HL-60/S4 treated with retinoic acid at 250 ng/mL for 4 days and 3 days (cell line): ENCODE measurements around the gene KLK12.

ENCODE experiments used
- in situ Hi-C: fragments of 300-500 bp; cut with MboI; formaldehyde crosslinking; loops from 2 replicates; pipeline ENCODE4 v1.7.0; 2022; ENCODE audit warnings: low sequenced_read_pairs

The KLK12 gene, protein sequence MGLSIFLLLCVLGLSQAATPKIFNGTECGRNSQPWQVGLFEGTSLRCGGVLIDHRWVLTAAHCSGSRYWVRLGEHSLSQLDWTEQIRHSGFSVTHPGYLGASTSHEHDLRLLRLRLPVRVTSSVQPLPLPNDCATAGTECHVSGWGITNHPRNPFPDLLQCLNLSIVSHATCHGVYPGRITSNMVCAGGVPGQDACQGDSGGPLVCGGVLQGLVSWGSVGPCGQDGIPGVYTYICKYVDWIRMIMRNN

DNA sequence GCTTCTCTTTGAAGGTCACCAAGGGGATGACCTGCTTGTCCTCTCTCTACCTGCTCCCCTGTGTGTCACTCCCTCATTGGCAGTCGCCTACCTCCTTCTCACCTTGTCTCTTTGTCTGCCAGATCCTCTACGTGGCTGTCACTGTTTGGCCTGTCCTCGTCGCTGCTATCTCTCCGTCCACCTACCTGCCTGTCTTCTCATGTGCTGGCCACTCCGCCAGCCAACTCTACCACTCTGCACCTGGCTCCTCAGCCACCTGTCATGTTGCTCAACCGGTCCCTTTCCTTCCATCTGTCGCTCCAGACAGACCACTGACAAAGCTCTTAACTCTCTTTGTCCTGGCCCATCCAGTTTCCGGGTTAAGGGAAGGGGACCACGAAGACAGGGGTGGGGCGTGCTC lies at the start of gene KLK12:
Gene KLK12, minus strand, starts transcription at position 299 of the 400 bp plus-strand sequence. CDS start 381 bp downstream, outside the sequence.
- in situ Hi-C loops, result no loop called here

GRCh38 chr19:51084505-51084904 lies 49.7 kb upstream of the KLK12 start:
- in situ Hi-C loops, result no loop called here

DNA sequence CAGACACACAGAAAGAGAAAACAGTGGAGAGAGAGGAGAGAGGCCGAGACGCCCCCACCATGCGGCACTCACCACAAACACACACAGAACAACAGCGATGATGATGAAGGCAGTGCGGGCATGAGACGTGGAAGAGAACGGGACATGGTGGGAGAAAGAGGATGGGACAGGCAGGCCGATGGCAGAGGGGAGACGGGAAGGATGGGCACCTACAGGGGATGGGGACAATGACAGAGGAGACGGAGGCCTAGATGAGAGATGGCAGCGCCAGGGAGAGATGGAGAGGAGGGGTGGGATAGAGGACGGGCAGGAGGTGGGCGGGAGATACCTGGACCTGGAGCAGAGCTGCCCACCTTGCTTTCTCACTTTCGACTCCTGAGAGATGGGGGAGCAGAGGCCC lies 49.0 kb upstream of the KLK12 start:
- in situ Hi-C loops, result no loop called here

- in situ Hi-C loops, result no loop called here
Observed at GRCh38 chr19:51083181-51083580, 48.4 kb upstream of the KLK12 start.

DNA sequence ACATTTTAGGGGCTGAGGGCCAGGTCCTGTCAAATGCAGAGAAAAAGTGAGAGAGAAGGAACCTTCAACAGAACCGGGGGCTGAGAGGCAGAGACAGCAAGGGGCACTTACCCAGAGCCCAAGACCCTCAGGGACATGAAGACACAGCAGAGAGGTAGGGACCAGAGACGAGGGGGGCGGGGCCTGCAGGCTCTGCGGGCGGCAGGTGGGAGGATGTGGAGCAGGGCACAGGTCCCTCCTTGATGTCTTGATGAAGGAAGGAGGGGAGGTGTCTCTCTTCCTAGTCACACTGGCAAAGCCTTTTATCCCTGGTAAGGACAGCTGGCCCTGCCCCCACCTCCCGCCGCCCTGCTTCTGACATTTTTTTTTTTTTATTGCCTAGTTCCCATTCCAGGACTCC lies 47.8 kb upstream of the KLK12 start, which contains the start of gene KLK14:
Gene KLK14, minus strand, starts transcription at position 277 of the 400 bp plus-strand sequence. Its CDS starts 273 bp downstream, at position 4.
- in situ Hi-C loops, result no loop called here

- in situ Hi-C loops, result no loop called here
Observed at GRCh38 chr19:51081476-51081875, 46.7 kb upstream of the KLK12 start.

- in situ Hi-C loops, result no loop called here
Observed at GRCh38 chr19:51079481-51080110, 44.8 kb upstream of the KLK12 start.

DNA sequence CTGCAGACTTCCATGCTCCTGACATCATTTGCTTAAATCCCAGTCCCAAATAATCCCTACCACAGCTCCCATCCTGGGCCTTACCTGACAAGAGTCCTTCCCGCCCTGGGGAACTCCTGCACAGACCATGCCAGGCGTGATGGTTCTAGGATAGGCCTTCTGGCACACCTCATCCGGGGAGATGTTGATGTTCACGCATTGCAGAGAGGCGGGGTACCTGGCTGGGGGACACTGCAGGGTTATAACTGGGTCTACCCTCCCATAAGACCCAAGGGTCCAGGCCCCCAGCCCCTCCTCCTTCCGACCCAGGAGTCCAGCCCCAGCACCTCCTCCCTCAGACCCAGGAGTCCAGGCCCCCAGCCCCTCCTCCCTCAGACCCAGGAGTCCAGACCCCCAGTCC lies 43.9 kb upstream of the KLK12 start:
- in situ Hi-C loops, result no loop called here

- in situ Hi-C loops, result no loop called here
Observed at GRCh38 chr19:51078104-51078503, 43.3 kb upstream of the KLK12 start.

GRCh38 chr19:51076631-51077213 lies 41.9 kb upstream of the KLK12 start:
- in situ Hi-C loops, result no loop called here

GRCh38 chr19:51075998-51076397 lies 41.2 kb upstream of the KLK12 start:
- in situ Hi-C loops, result no loop called here

- in situ Hi-C loops, result no loop called here
Observed at GRCh38 chr19:51071095-51071405, 36.2 kb upstream of the KLK12 start.

GRCh38 chr19:51070334-51071094 lies 35.7 kb upstream of the KLK12 start:
- in situ Hi-C loops, result no loop called here

DNA sequence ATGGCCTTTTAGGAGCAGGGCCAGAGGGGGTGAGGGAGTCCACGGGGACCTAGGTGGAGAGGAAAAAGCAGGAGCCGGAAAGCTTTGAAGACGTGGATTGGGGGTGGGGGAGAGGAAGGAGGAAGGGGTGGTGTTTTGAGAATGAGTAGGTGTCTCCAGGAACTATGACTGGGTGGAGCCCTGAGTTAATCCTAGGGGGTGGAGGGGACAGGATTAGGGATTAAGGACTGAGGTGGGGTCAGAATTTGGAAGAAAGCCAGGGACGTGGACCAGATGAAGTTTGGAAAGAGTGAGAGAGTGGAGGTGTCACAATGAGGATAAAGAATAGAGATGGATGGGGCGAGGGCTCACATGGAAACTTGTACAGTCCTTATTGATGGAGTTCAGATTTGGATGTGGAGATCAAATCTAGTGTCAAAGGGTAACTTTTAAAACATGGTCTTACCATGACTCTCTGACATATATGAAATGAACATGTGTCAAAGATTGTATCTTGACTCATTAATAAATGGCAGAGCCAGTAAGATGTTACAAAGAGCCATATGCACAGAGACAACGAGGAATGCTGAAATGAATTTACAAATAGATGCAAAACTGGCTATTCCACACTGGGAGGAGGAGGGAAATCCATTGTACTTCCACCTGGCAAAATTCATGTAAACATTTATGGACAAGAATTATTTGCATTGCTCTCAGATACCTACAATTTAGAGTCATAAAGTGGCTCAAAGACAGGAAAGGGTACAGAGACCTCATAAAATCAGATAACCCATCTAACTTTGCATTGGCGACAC lies 31.8 kb upstream of the KLK12 start:
- in situ Hi-C loops, result no loop called here

- in situ Hi-C loops, result no loop called here
Observed at GRCh38 chr19:51065221-51065960, 30.6 kb upstream of the KLK12 start.

DNA sequence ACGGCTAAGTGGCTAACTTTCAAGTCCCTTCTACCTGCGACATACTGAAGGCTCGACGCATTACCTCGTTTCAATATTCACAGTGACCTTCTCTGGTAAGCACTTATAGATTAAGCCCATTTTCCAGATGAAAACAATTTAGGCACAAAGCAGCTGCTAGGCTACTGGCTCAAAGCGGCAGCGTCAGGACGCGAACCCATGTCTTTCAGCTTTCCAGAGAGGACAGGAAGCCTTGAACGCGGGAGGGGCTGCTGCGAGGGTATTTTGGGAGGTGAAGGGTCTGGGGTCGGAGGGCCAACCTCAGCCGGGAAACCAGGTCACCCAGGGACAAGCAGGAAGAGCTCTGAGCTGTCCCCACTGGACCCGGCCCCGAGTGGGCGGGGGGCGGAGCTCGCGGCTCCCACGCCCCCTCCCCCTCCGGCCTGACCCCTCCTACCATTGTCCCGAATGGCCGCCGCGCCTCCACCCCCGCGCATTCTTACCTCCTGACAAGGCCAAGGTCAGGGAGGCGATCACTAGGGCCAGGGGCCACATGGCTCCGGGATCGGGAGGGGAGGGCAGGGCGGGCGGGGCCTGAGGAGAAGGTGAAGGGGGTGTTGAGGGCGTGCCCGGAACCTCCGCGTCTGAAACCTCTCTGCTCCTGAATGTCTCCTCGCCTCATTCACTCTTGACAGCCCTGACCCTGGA lies 29.9 kb upstream of the KLK12 start, which contains the start of gene KLK13:
Gene KLK13, minus strand, starts transcription at position 559 of the 687 bp plus-strand sequence. Its CDS starts 25 bp downstream, at position 534.
- in situ Hi-C loops, result no loop called here

DNA sequence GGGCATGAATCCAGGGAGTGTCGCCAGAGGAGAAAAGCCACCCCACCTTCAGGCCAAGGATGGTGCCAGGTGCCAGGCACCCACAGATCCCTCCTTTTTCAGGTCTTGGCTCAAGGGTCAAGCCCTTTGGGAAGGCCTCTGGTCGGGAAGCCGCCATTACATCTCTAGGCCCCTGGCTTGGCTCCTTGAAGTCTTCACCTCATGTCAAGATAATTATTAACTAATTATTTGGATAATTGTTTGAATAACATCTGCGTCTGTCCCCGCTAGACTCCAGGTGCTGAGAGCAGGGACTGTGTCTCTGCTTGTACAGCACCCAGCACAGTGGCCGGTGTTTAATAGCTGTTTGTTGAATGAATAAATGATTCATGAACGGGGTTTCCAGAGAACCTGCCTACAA lies 28.9 kb upstream of the KLK12 start:
- in situ Hi-C loops, result no loop called here

DNA sequence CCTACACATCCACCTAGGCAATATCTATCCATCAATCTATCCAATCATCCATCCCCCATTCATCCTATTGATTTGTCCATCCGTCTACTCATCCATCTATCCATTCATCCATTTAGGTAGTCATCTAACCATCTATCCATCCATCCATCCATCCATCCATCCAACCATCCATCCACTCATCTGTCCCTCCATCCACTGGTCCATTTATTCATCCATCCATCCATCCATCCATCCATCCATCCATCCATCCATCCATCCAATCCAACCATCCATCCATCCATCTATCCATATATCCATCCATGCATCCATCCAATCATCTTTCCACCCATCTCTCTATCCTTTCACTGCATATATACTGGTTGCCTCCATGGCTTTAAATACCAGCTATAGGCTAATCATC lies 26.2 kb upstream of the KLK12 start:
- in situ Hi-C loops, result no loop called here

DNA sequence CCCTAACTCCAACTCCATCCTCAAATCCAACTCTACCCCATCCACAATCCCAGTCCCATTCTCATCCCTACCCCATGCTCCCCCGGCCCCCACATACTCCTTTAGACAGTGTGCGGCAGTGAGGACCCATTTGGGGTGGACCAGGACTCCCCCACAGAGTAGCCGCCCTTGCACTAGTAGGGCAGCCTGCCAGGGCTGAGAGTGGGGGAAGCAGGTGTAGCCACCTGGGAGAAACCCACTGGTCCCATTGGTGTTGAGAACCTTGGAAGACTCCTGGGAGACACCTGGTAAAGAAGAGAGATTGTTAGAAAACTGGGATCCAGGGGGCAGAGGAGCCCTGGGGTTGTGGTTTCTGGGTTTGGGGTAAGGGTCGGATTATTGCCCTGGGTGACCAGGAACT lies 25.5 kb upstream of the KLK12 start:
- in situ Hi-C loops, result no loop called here
